Sigmoid colon (tissue), 7 donors: ENCODE data around the gene GIGYF2. TPM values are rescaled to one million over a fixed set of nuclear protein-coding genes. Genes with fewer than 3 reads are reported as not detected.

Experiments used
- DNase-seq: peaks from one replicate; pipeline ENCODE4 v3.0.0-alpha.2; 2019
- H3K27ac ChIP-seq, 4 donors: fragments of 200-600 bp; sonication (generic); one replicate each; pipeline ENCODE4 v1.5.1; 2016 to 2019; ENCODE audit warnings: mild to moderate bottlenecking in 1 of 4
- H3K27me3 ChIP-seq, 3 donors: fragments of 200-600 bp; sonication (generic); one replicate each; pipeline ENCODE4 v1.5.1; 2019; ENCODE audit warnings: mild to moderate bottlenecking in 1 of 3
- H3K36me3 ChIP-seq, 4 donors: fragments of 200-600 bp; sonication (generic); one replicate each; pipeline ENCODE4 v1.5.1; 2016 to 2019
- H3K4me1 ChIP-seq, 4 donors: fragments of 200-600 bp; sonication (generic); one replicate each; pipeline ENCODE4 v1.5.1; 2017 to 2019
- H3K4me3 ChIP-seq, 4 donors: fragments of 200-600 bp; sonication (generic); one replicate each; pipeline ENCODE4 v1.5.1; 2017 to 2019; ENCODE audit warnings: mild to moderate bottlenecking in 2 of 4, moderate library complexity in 1 of 4
- H3K9me3 ChIP-seq, 4 donors: fragments of 200-600 bp in 3 of 4; sonication (generic) in 3 of 4; one replicate each; pipeline versions ENCODE4 v1.5.1 to v1.6.1; 2013 to 2019
- EP300 ChIP-seq, 4 donors: sonication (generic); formaldehyde crosslinking; IDR thresholded peaks; one replicate each; pipeline ENCODE4 v1.6.1; 2017; ENCODE audit warnings: antibody characterized with exemption in 4 of 4
- POLR2A ChIP-seq, 2 donors: fragments of 450-650 bp; IDR thresholded peaks; one replicate each; pipeline ENCODE4 v1.6.1; 2016; ENCODE audit warnings: antibody characterized with exemption in 2 of 2, mild to moderate bottlenecking in 2 of 2, moderate library complexity in 2 of 2
- POLR2AphosphoS5 ChIP-seq, 4 donors: sonication (generic); formaldehyde crosslinking; IDR thresholded peaks; one replicate each; pipeline ENCODE4 v1.6.1; 2017; ENCODE audit warnings: antibody characterized with exemption in 4 of 4
- WGBS, 2 donors: extraction: QIAGEN DNeasy Blood & Tissue Kit; methylation state at CpG; one replicate each; pipeline ENCODE4 v1.1.7; 2013; 5-methylcytosine and 5-hydroxymethylcytosine counted together
- intact Hi-C: fragments of 100-400 bp; cut with DNase I; formaldehyde crosslinking; loops from one replicate; pipeline ENCODE4 v1.15.1; 2023
- polyA plus RNA-seq, 3 donors: library from polyadenylated mRNA; stranded (reverse); fragments of 200-250 nt; gene quantifications; one replicate each; pipeline ENCODE4 v1.2.3, GENCODE V29; 2013
- total RNA-seq, 4 donors: library from RNA; depleted of rRNA; stranded (reverse); fragments of >200 nt; gene quantifications; one replicate each; pipeline ENCODE4 v1.1.0, GENCODE V29; 2016
- TF ChIP-seq, protein P1 (sequence below), 4 experiments: fragments of 450-650 bp in 3 of 4; fragments of 200-600 bp in 1 of 4; IDR thresholded peaks; one replicate each; pipeline ENCODE4 v1.5.1; 2016 to 2019; ENCODE audit warnings: antibody characterized with exemption in 4 of 4, mild to moderate bottlenecking in 3 of 4, moderate library complexity in 2 of 4
- donor health status: healthy with polysubstance abuse.
- donor health status: Bipolar disorder and iron deficiency.
- donor health status: healthy.

GIGYF2 gene
- total and polyA plus RNA-seq, 7 donors, result 10.2 to 90.0 (median 62.9) TPM

DNA sequence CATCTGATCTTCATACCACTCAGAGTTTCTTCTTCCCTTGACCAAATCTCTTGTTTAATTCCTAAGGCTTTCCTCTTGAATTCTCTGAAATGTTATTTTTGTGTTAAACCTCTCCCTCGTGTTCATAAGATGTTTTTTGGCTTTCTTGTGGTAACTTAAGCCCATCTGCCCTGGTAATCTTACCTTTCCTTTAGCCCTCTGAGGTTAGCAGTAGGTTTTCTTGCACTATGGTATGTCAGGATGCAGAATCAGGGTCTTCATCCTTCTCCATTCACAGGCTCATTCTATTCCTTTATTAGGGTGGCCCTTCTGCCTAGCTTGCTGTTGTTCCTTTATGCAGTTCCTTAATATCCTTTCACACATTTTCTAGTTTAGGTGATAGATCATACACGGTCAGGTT, 24.1 kb downstream of the GIGYF2 start:
- intact Hi-C loops, result no loop called here
- no peak overlapping the region for H3K27ac ChIP-seq
- H3K27me3 ChIP-seq, result no peaks in the 10 kb centered on the region
- peaks cover 12 to 21% (median 14%) of the 10 kb centered on the region in 4 donors for H3K36me3 ChIP-seq
- H3K4me1 ChIP-seq, result peaks cover 0 to 6% (median 1%) of the 10 kb centered on the region in 4 donors
- TF ChIP-seq, protein P1, sequence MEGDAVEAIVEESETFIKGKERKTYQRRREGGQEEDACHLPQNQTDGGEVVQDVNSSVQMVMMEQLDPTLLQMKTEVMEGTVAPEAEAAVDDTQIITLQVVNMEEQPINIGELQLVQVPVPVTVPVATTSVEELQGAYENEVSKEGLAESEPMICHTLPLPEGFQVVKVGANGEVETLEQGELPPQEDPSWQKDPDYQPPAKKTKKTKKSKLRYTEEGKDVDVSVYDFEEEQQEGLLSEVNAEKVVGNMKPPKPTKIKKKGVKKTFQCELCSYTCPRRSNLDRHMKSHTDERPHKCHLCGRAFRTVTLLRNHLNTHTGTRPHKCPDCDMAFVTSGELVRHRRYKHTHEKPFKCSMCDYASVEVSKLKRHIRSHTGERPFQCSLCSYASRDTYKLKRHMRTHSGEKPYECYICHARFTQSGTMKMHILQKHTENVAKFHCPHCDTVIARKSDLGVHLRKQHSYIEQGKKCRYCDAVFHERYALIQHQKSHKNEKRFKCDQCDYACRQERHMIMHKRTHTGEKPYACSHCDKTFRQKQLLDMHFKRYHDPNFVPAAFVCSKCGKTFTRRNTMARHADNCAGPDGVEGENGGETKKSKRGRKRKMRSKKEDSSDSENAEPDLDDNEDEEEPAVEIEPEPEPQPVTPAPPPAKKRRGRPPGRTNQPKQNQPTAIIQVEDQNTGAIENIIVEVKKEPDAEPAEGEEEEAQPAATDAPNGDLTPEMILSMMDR (IDR thresholded peaks at IDR 0.05), result no peak
- TF ChIP-seq POLR2A (IDR thresholded peaks at IDR 0.05) (no peak), EP300 (IDR thresholded peaks at IDR 0.05) (no peak), POLR2AphosphoS5 (IDR thresholded peaks at IDR 0.05) (no peak)
- WGBS, 2 donors, result 74 to 84% methylated on average over 2 of the region's 2 CpGs
- no peak overlapping the region for H3K4me3 ChIP-seq
- no peaks in the 10 kb centered on the region for H3K9me3 ChIP-seq
- DNase-seq, result no peak

DNA sequence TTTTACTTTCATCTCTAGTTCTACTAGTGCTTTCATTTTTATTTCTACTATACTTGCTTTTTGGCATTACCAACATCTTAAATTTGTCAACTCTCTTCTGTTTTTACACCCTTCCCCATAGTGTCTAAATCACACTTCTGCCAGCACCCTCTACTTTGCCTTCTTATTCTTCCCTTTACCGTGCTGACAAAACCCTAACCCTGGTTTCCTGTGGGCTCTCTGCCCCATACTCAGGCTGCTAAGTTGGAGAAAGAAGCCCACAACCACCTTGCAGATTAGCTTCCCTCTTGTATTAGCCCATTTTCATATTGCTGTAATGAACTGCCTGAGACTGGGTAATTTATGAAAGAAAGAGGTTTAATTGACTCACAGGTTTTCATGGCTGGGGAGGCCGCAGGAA, 24.8 kb downstream of the GIGYF2 start:
- Histone ChIP-seq H3K36me3 (peaks cover 12 to 24% (median 14%) of the 10 kb centered on the region in 4 donors), H3K4me3 (no peak overlapping the region), H3K4me1 (peaks cover 0 to 6% (median 1%) of the 10 kb centered on the region in 4 donors), H3K9me3 (no peaks in the 10 kb centered on the region), H3K27me3 (no peaks in the 10 kb centered on the region), H3K27ac (no peak overlapping the region)
- DNase-seq, result no peak
- intact Hi-C loops, result no loop called here
- no peak for TF ChIP-seq POLR2A (IDR thresholded peaks at IDR 0.05)
- TF ChIP-seq EP300 (IDR thresholded peaks at IDR 0.05), result no peak
- TF ChIP-seq POLR2AphosphoS5 (IDR thresholded peaks at IDR 0.05), result no peak
- 73 to 90% methylated on average over 2 of the region's 2 CpGs for WGBS, 2 donors

GRCh38 chr2:232723027-232723426, 25.9 kb downstream of the GIGYF2 start:
- TF ChIP-seq POLR2A (IDR thresholded peaks at IDR 0.05), result no peak
- TF ChIP-seq, protein P1 (IDR thresholded peaks at IDR 0.05), result no peak
- TF ChIP-seq EP300 (IDR thresholded peaks at IDR 0.05), result no peak
- no peak for TF ChIP-seq POLR2AphosphoS5 (IDR thresholded peaks at IDR 0.05)
- Histone ChIP-seq H3K4me1 (peaks cover 0 to 6% (median 0%) of the 10 kb centered on the region in 4 donors), H3K9me3 (no peaks in the 10 kb centered on the region), H3K36me3 (peaks cover 10 to 34% (median 13%) of the 10 kb centered on the region in 4 donors), H3K27ac (no peak overlapping the region), H3K4me3 (no peak overlapping the region), H3K27me3 (no peaks in the 10 kb centered on the region)
- 89 to 96% methylated on average over 1 of the region's 1 CpG for WGBS, 2 donors
- intact Hi-C loops, result no loop called here
- DNase-seq, result no peak

DNA sequence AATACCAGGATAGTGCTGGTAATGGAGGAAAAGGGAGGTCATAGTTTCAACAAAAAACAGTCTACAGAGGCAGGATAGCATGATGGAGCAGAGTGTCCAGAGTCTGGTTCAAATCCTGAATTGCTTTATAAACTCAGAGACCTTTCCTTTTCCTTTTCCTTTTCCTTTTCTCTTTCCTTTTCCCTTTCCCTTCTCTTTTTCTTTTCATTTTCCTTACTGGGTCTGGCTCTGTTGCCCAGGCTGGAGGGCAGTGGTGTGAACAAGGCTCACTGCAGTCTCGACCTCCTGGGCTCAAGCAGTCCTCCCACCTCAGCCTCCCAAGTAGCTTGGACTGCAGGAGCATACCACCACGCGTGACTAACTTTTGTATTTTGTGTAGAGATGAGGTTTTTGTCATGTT, 31.7 kb downstream of the GIGYF2 start:
- Histone ChIP-seq H3K9me3 (no peaks in the 10 kb centered on the region), H3K4me3 (no peak overlapping the region), H3K4me1 (peaks cover 0 to 20% (median 8%) of the 10 kb centered on the region in 4 donors), H3K36me3 (peaks cover 10 to 48% (median 13%) of the 10 kb centered on the region in 4 donors), H3K27me3 (no peaks in the 10 kb centered on the region), H3K27ac (no peak overlapping the region)
- intact Hi-C loops, result no loop called here
- TF ChIP-seq POLR2AphosphoS5 (IDR thresholded peaks at IDR 0.05), result no peak
- TF ChIP-seq EP300 (IDR thresholded peaks at IDR 0.05), result no peak
- TF ChIP-seq POLR2A (IDR thresholded peaks at IDR 0.05), result no peak
- TF ChIP-seq, protein P1 (IDR thresholded peaks at IDR 0.05), result no peak
- WGBS, 2 donors, result 97% methylated on average over 3 of the region's 3 CpGs
- no peak for DNase-seq

GRCh38 chr2:232731470-232731869, 34.3 kb downstream of the GIGYF2 start:
- Histone ChIP-seq H3K27ac (no peak overlapping the region), H3K4me1 (peaks cover 0 to 20% (median 8%) of the 10 kb centered on the region in 4 donors), H3K27me3 (no peaks in the 10 kb centered on the region), H3K36me3 (peaks cover 0 to 50% (median 0%) of the 10 kb centered on the region in 4 donors), H3K9me3 (no peaks in the 10 kb centered on the region), H3K4me3 (no peak overlapping the region)
- 88 to 94% methylated on average over 2 of the region's 2 CpGs for WGBS, 2 donors
- no peak for DNase-seq
- TF ChIP-seq, protein P1 (IDR thresholded peaks at IDR 0.05), result no peak
- no peak for TF ChIP-seq POLR2AphosphoS5 (IDR thresholded peaks at IDR 0.05)
- TF ChIP-seq POLR2A (IDR thresholded peaks at IDR 0.05), result no peak
- TF ChIP-seq EP300 (IDR thresholded peaks at IDR 0.05), result no peak
- intact Hi-C loops, result no loop called here
